GM23338 (cell line): ENCODE measurements around the gene GPATCH1.

Experiments
- EZH2 ChIP-seq: fragments of 200-600 bp; sonication (generic); IDR thresholded peaks from one replicate; pipeline ENCODE4 v1.8.0; 2017; ENCODE audit warnings: antibody characterized with exemption, mild to moderate bottlenecking, low read depth; ENCODE audit not compliant: unreplicated experiment
- TF ChIP-seq, protein P1 (sequence below), 2 experiments: fragments of 200-600 bp in 1 of 2; sonication (generic) in 1 of 2; conservative IDR thresholded peaks; 2 replicates each; pipeline versions ENCODE4 v1.5.1 to v1.6.1; 2016 to 2017; ENCODE audit warnings: antibody characterized with exemption in 2 of 2, low read depth in 2 of 2, mild to moderate bottlenecking in 2 of 2, moderate library complexity in 1 of 2

DNA sequence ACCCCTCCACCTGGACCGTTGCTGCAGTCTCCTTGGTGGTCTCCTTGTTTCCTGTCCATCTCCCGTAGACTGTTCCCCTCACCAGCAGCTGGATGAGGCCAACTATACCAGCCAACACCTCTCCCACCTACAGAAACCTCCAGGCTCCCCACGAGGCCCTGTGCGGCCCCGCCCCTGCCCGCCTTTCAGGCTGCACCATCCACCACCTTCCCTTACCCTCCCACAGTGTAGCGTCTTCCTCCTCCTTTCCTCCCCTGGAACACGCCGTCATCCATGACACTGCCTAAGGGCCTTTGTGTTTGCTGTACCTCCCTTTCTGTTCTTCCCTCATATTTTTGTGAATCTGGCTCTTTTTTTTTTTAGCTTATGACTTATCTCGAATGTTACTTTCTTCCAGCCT, 27.2 kb downstream of the GPATCH1 start:
- TF ChIP-seq, protein P1, sequence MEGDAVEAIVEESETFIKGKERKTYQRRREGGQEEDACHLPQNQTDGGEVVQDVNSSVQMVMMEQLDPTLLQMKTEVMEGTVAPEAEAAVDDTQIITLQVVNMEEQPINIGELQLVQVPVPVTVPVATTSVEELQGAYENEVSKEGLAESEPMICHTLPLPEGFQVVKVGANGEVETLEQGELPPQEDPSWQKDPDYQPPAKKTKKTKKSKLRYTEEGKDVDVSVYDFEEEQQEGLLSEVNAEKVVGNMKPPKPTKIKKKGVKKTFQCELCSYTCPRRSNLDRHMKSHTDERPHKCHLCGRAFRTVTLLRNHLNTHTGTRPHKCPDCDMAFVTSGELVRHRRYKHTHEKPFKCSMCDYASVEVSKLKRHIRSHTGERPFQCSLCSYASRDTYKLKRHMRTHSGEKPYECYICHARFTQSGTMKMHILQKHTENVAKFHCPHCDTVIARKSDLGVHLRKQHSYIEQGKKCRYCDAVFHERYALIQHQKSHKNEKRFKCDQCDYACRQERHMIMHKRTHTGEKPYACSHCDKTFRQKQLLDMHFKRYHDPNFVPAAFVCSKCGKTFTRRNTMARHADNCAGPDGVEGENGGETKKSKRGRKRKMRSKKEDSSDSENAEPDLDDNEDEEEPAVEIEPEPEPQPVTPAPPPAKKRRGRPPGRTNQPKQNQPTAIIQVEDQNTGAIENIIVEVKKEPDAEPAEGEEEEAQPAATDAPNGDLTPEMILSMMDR (conservative IDR thresholded peaks at IDR 0.05; ENCODE audit: low read depth in 2 of 2) = no peak
- TF ChIP-seq EZH2 = no peak
